C1 segment of cervical spinal cord (tissue), 14 donors: ENCODE measurements around the gene KCNQ5.
"Not testable (repeated sequence)": the region's sequence is repeated elsewhere in the genome, so short reads cannot be mapped to it uniquely, and the experiment has no call there.

Source experiments
- DNase-seq, 14 donors: peaks; one replicate each; lab custom pipeline; 2025; lab: John Stamatoyannopoulos, UW

The KCNQ5 gene

GRCh38 chr6:72898313-72898712, 276.4 kb downstream of the KCNQ5 start:
- not testable (repeated sequence) for DNase-seq

DNA sequence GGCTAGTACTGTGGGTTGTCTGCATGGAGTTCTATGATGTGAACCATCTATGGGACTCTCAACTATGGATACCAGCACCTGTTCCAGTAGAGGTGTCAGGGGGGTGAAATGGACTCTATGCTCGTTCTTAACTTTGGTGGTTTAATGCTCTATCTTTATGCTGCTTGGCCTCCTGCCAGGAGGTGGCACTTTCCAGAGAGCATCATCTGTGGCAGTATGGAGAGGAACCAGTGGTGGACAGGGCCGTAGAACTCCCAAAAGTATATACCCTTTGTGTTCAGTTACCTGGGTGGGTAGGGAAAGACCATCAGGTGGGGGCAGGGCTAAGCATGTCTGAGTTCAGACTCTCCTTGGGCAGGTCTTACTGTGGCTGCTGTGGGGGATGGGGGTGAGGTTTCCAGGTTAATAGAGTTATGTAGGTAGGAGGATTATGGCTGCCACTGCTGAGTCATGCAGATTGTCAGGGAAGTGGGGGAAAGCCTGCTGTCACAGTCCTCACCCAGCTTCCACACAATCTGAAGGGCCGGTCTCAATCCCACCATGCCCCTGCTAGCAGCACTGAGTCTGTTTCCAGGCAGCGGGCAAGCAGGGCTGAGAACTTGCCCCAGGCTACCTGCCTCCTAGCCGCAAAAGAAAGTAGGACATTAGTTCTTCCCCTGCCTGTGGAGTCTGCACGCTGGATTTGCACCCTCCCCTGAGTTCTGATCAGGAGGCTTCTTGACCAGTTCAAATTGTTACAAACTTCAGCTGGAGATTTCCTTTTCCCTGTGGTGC, 284.0 kb downstream of the KCNQ5 start:
- no peak for DNase-seq

GRCh38 chr6:72911463-72912155, 289.7 kb downstream of the KCNQ5 start:
- DNase-seq, result no peak

GRCh38 chr6:72913797-72914196, 291.9 kb downstream of the KCNQ5 start:
- no peak for DNase-seq

- no peak for DNase-seq
These were observed 294.4 kb downstream of the KCNQ5 start for GRCh38 chr6:72916298-72916697.

DNA sequence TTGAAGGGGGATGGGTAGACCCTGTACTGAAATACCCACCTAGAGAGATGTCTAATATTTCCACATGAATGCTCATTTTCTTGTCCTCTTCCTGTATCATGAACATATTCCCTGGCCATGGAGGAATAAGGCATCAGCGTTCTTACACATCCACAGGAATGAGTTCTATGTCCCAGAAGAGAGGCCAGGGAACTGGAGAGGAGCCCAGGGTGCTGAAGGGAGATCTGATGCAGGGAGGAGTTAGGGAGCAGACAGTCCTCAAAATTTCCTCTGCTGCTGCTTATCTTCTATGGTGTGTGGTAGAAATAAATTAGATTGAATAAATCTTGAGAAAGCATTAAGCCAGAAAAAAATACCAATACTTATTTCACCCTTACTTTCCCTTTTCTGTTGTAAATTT, 295.0 kb downstream of the KCNQ5 start:
- no peak for DNase-seq

- no peak for DNase-seq
These were observed 300.5 kb downstream of the KCNQ5 start for GRCh38 chr6:72922401-72922800.

DNA sequence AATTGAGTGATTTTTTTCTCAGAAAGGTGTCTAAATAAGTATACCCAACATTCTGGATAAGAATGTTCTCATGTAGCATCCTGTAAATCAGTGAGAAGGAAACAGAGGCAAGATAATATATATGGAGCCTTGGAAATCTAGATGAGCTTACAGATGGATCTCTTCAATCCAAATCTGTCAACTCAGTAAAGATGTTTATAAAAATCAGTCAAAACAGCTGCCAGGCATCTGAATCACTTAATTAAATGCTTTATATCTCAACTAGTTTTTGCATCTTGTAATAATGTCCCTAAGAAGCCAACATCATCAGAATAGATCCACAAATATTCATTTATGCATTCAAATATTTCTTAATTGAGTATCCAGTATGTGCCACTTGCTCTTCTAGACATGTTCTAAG, 303.3 kb downstream of the KCNQ5 start:
- DNase-seq, result no peak

GRCh38 chr6:72930556-72931132, 308.8 kb downstream of the KCNQ5 start:
- no peak for DNase-seq

DNA sequence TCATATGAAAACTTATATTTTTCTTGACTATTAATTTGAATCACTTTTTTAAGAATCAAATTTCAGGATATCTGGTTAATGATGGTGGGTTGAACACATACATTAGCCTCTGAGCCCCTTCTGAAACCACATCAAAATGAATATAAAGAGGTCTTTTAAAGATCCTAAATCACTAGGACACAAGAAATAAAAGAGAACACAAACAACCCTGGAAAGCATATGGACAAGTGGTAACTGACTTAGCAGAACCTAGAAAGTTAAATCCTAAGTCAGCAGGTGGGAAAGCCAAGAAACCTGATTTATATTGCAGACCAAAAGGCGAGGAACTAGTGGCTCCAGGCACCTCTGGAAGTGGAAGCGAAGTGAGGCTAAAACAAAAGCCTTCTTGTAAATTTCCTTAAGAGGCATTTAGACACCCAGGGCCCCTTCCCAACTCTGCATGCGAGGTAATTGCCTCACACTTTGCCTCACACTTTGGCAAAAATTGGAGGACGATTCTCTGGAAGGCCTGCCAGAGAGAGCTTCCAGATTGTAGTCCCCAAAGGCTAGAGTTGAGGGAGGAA, 309.5 kb downstream of the KCNQ5 start:
- DNase-seq, result peak in 1 of 14 donors; percentile 6

GRCh38 chr6:72933233-72933632, 311.4 kb downstream of the KCNQ5 start:
- no peak for DNase-seq

- no peak for DNase-seq
These were observed 315.1 kb downstream of the KCNQ5 start for GRCh38 chr6:72936766-72937559.

GRCh38 chr6:72938104-72938503, 316.2 kb downstream of the KCNQ5 start:
- DNase-seq, result no peak

DNA sequence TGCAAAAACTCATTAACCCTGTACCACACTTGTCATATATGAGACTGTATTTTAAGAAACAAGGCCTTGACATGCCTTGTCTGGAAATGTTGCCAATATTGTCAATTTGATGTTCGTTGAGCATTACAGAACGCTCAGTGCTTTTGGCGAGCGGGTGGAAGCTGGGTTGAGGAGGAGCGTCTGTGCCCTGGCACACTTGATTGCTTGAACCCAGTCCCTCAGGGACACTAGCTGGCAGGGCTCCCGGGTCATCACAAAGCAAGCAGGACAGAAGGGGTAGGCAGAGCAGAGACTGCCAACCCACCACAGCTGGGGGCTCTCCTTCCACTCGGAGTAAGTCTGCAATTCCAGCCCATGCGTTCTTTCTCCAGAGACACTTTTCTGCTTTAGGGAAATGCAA, 317.1 kb downstream of the KCNQ5 start:
- DNase-seq, result peak in 1 of 14 donors; percentile 11

GRCh38 chr6:72940265-72940664, 318.4 kb downstream of the KCNQ5 start:
- DNase-seq, result peak in 1 of 14 donors; percentile 2

DNA sequence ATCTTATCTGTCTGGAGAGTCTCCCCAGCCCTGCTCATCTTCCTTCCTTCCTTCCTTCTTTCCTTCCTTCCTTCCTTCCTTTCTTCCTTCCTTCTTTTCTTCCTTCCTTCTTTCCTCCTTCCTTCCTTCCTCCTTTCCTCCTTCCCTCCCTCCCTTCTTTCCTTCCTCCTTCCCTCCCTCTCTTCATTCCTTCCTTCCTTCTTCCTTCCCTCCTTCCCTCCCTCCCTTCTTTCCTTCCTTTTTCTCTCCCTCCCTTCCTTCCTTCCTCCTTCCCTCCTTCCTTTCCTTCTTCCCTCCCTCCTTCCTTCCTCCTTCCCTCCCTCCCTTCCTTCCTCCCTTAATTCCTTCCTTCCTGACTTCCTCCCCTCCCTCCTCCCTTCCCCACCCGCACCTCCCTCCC, 319.4 kb downstream of the KCNQ5 start:
- no peak for DNase-seq

- no peak for DNase-seq
These were observed 319.9 kb downstream of the KCNQ5 start for GRCh38 chr6:72941751-72942150.

DNA sequence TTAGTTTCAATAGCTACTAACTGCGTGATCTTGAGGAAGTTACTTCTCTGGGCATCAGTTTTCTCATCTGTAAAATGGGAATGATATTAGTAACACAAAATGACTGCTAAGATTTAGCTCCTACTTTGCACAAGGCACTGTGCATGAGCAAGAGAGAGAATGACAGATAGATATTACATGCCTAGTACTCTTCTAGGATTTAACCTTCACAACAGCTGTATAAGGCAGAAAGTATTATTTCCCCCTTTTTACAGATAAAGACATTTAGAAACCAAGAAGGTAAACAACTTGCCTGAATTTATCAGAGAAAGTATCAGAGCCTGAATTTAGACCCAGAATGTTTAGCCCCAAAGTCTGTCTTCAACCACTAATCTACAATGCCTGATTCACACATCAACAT, 321.8 kb downstream of the KCNQ5 start:
- no peak for DNase-seq

DNA sequence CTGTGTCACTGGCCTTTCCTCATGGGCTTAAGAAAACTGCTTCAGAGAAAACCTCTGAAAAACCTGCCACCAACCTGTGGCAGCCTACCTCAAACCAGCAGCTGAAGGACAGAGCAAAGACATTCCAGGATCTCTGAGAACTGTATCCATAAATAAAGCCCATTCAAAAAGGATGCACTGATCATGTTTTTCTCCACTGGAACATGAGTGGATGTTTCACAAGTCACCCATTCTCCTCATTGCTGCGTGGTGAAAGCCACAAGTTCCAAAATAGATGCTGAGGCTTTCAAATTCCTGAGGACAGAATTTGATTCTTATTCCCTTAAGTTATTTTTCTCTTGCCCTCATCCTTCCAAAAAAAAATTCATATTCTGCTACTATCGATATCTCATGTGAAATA, 322.8 kb downstream of the KCNQ5 start:
- no peak for DNase-seq

- no peak for DNase-seq
These were observed 324.9 kb downstream of the KCNQ5 start for GRCh38 chr6:72946774-72947173.

DNA sequence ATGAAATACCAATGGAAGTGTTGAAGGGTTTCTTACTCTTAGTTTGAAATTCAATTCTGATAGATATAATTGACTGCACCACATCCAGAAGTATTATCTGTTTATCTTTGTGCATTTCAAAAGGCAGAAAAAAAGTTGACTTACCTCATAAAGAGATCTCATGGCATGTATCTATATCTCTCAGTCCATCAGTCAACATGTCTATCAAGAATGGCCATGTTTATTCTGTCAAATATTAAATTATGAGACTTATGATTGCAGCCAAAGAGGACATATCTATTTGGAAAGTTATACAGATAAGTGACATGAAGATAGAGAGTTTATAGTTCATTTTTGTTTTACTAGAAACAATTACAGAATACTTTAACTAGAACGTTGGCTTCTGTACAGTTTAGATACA, 325.7 kb downstream of the KCNQ5 start:
- no peak for DNase-seq

- DNase-seq, result no peak
These were observed 326.3 kb downstream of the KCNQ5 start for GRCh38 chr6:72948153-72948552.
